Stimulated activated naive CD8-positive, alpha-beta T cell treated with anti-CD3 and anti-CD28 coated beads, Interleukin-15, Interleukin-2, amounts not matched to agents 100 U/mL and 50 U/mL, for 24 hours (primary cell): ENCODE data around the gene ANKRD40.

Experiments
- ATAC-seq: fragments of 150-1000 bp; cut with Tn5 transposase; one replicate; pipeline ENCODE4 v1.10.0; 2021
- DNase-seq: peaks from one replicate; pipeline ENCODE4 v3.0.0; 2021

The ANKRD40 gene

DNA sequence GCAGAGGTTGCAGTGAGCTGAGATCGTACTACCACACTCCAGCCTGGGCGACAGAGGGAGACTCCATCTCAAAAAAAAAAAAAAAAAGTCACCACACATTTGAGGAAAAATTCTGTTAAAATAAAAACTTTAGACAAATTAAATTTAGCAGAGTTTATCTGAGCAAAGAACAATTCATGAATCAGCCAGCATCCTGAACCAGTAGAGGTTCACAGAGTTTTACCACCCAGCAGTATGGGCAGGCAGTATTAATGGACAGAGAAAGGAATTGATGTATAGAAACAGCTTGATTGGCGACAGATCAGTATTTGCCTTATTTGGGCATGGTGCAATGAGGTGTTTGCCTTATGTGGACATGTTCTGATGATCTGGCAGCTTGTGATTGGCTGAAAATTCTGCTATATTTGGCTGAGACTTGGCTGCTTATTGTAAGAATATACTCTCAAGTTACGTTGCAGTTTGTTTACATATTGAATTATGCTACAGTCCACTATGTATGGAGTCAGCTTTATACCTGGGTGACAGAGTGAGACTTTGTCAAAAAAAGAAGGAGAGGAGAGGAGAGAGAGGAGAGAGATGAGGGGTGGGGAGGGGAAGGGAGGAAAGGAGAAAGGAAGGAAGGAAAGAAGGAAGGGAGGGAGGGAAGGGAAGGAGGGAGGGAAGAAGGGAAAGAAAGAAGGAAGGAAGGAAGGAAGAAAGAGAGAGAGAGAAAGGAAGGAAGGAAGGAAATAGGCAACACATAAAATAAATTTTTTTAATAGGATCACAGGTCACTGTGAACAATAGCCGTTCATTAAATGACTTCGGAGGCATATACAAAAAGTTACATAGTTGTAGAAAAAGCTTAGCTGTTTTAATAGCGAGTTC is 58.4 kb downstream of the ANKRD40 start:
- ATAC-seq (no peak), DNase-seq (no peak)

DNA sequence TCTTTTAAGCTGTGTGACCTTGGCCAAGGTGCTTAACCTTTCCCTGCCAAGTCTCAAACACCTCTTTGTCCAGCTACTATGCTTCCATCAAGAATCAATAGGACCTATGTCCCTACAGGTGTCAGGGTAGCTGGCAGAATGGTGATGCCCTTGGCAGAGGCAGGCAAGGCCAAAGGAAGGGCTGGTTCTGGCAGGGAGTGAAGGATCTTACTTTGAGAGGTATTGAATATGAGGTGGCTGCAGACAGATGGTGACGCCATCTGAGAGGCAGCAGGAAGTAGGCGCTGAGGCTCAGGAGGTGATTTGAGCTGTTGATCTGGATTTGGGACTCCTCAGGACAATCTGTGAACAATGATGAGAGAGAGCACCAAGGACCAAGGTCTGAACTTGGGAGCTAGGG is 60.5 kb downstream of the ANKRD40 start:
- DNase-seq (no peak), ATAC-seq (no peak)

DNA sequence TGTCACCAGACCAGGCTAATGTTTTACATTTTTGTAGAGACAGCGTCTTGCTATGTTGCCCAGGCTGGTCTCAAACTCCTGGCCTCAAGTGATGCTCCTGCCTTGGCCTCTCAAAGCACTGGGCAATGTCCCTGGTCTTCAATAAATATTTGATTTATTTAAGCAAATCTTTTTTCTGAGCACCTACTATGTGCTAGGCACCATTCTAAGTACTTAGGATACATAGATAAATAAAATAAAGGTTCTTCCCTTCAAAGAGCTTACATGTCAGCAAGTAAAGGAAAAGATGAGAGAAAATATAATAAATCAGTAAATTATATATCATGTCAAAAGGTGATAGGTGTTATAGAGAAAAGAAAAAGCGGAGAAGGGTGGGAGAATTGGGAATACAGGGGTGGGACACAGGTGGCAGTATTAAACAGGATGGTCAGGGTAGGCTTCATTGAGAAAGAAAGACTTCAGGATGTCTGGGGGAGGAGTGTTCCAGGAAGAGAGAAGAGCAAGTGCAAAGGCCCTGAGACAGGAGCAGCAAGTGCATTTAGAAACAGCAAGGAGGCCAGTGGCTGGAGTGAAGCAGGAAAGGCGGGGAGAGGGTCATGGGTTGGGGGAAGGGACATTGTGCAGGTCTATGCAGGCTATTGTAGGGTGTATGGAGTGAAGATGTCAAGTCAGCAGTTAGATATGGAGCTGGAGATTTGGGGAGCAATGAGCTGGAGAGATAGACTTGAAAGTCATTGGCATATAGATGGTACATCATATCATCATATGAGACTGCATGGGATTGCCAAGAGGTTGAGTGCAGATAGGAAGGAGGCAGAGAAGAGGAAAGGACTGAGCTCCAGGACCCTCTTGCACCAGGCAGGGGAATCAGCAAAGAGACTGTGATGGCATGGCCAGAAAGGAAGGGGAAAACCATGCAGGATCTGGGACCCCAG is 61.7 kb downstream of the ANKRD40 start:
- ATAC-seq: no peak
- DNase-seq: no peak
